Ascending aorta (tissue), 2 donors: ENCODE measurements around the gene ATP10D. TPM values are rescaled to one million over a fixed set of nuclear protein-coding genes. Genes with fewer than 3 reads are reported as not detected.

Experiments
- DNase-seq, 2 donors: peaks; one replicate each; pipeline ENCODE4 v3.0.0-alpha.2; 2019; ENCODE audit warnings: low spot score in 2 of 2
- H3K27ac ChIP-seq, 2 donors: fragments of 200-600 bp; sonication (generic); one replicate each; pipeline ENCODE4 v1.5.1; 2016 to 2017; ENCODE audit warnings: mild to moderate bottlenecking in 1 of 2
- H3K27me3 ChIP-seq: fragments of 200-600 bp; sonication (generic); one replicate; pipeline ENCODE4 v1.5.1; 2017
- H3K36me3 ChIP-seq, 2 donors: fragments of 200-600 bp; sonication (generic); one replicate each; pipeline ENCODE4 v1.5.1; 2016
- H3K4me1 ChIP-seq, 2 donors: fragments of 200-600 bp; sonication (generic); one replicate each; pipeline ENCODE4 v1.5.1; 2016 to 2017; ENCODE audit warnings: mild to moderate bottlenecking in 1 of 2
- H3K4me3 ChIP-seq, 2 donors: fragments of 200-600 bp; sonication (generic); one replicate each; pipeline ENCODE4 v1.5.1; 2016 to 2017; ENCODE audit warnings: mild to moderate bottlenecking in 1 of 2
- H3K9me3 ChIP-seq, 2 donors: fragments of 200-600 bp; sonication (generic); one replicate each; pipeline ENCODE4 v1.5.1; 2016
- intact Hi-C: fragments of 100-400 bp; cut with DNase I; formaldehyde crosslinking; loops from one replicate; pipeline ENCODE4 v1.15.1; 2023
- total RNA-seq: library from RNA; depleted of rRNA; stranded (reverse); fragments of >200 nt; gene quantifications from one replicate; pipeline ENCODE4 v1.1.0, GENCODE V29; 2016
- TF ChIP-seq, protein P1 (sequence below), 3 experiments: fragments of 200-600 bp in 2 of 3; fragments of 450-650 bp in 1 of 3; sonication (generic) in 2 of 3; IDR thresholded peaks; one replicate each; pipeline ENCODE4 v1.5.1; 2016 to 2019; ENCODE audit warnings: antibody characterized with exemption in 3 of 3, mild to moderate bottlenecking in 1 of 3, moderate library complexity in 1 of 3

ATP10D gene
- total RNA-seq, 1 donor from 2014 or later = 22.1 TPM

DNA sequence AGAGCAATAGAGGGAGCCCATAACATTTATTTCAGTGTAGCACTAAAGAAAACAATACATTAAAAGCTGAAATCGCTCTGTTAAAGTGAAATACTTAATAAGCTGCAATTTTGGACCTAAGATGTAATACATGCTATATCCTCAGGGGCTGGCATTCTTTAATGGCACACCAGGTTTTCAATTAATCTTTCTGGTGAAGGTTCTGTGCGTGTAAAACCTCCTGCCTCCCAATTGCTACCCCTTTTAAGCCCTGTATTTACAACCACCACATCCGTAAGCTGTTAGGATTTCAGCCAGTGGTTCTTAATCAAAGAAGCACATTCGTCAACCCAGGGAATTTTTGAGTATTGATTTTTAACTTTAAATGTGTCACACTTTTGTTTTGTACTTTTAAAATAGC is 14.0 kb upstream of the ATP10D start:
- Histone ChIP-seq H3K36me3 (no peaks in the 10 kb centered on the region), H3K27ac (no peak overlapping the region), H3K4me1 (no peaks in the 10 kb centered on the region), H3K4me3 (no peak overlapping the region), H3K27me3 (no peaks in the 10 kb centered on the region), H3K9me3 (no peaks in the 10 kb centered on the region)
- TF ChIP-seq, protein P1, sequence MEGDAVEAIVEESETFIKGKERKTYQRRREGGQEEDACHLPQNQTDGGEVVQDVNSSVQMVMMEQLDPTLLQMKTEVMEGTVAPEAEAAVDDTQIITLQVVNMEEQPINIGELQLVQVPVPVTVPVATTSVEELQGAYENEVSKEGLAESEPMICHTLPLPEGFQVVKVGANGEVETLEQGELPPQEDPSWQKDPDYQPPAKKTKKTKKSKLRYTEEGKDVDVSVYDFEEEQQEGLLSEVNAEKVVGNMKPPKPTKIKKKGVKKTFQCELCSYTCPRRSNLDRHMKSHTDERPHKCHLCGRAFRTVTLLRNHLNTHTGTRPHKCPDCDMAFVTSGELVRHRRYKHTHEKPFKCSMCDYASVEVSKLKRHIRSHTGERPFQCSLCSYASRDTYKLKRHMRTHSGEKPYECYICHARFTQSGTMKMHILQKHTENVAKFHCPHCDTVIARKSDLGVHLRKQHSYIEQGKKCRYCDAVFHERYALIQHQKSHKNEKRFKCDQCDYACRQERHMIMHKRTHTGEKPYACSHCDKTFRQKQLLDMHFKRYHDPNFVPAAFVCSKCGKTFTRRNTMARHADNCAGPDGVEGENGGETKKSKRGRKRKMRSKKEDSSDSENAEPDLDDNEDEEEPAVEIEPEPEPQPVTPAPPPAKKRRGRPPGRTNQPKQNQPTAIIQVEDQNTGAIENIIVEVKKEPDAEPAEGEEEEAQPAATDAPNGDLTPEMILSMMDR (IDR thresholded peaks at IDR 0.05) = no peak
- no peak for DNase-seq
- intact Hi-C loops = no loop called here

- no peaks in the 10 kb centered on the region for H3K4me1 ChIP-seq
- H3K36me3 ChIP-seq = no peaks in the 10 kb centered on the region
- H3K9me3 ChIP-seq = no peaks in the 10 kb centered on the region
- intact Hi-C loops = no loop called here
- no peak overlapping the region for H3K27ac ChIP-seq
- H3K27me3 ChIP-seq = no peaks in the 10 kb centered on the region
- TF ChIP-seq, protein P1 (IDR thresholded peaks at IDR 0.05) = no peak
- no peak for DNase-seq
- no peak overlapping the region for H3K4me3 ChIP-seq
These were observed 13.5 kb upstream of the ATP10D start for GRCh38 chr4:47471591-47471990.

- H3K27ac ChIP-seq = no peak overlapping the region
- no peaks in the 10 kb centered on the region for H3K27me3 ChIP-seq
- no peaks in the 10 kb centered on the region for H3K4me1 ChIP-seq
- no peak for DNase-seq
- TF ChIP-seq, protein P1 (IDR thresholded peaks at IDR 0.05) = no peak
- intact Hi-C loops = no loop called here
- H3K9me3 ChIP-seq = no peaks in the 10 kb centered on the region
- H3K4me3 ChIP-seq = no peak overlapping the region
- no peaks in the 10 kb centered on the region for H3K36me3 ChIP-seq
These were observed 11.8 kb upstream of the ATP10D start for GRCh38 chr4:47473141-47473750.

DNA sequence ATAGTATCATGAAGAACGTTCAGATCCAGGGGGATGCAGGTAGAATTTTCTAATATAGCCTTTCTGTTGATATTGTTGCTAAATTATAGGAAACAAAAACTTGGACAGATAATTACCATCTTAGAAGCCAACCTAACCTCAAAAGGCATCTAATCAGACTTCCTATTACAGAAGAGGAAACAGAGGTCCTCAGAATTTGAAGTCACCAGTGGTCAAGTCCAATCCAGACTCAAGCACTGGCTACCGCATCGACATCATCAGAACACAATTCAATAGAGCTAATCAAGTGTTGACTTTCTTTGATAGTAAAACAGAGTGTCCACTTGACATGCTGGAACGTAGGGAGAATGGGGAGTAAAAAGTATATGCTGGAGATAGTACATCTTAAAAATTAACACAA is 10.3 kb upstream of the ATP10D start:
- no peaks in the 10 kb centered on the region for H3K4me1 ChIP-seq
- no peaks in the 10 kb centered on the region for H3K36me3 ChIP-seq
- H3K27ac ChIP-seq = no peak overlapping the region
- no peaks in the 10 kb centered on the region for H3K9me3 ChIP-seq
- TF ChIP-seq, protein P1 (IDR thresholded peaks at IDR 0.05) = no peak
- no peaks in the 10 kb centered on the region for H3K27me3 ChIP-seq
- no peak for DNase-seq
- intact Hi-C loops = no loop called here
- H3K4me3 ChIP-seq = no peak overlapping the region

GRCh38 chr4:47475411-47475810 is 9.7 kb upstream of the ATP10D start:
- no peaks in the 10 kb centered on the region for H3K27me3 ChIP-seq
- intact Hi-C loops = no loop called here
- H3K27ac ChIP-seq = no peak overlapping the region
- no peaks in the 10 kb centered on the region for H3K36me3 ChIP-seq
- no peaks in the 10 kb centered on the region for H3K4me1 ChIP-seq
- no peak for DNase-seq
- TF ChIP-seq, protein P1 (IDR thresholded peaks at IDR 0.05) = no peak
- no peaks in the 10 kb centered on the region for H3K9me3 ChIP-seq
- H3K4me3 ChIP-seq = no peak overlapping the region

- H3K4me1 ChIP-seq = no peaks in the 10 kb centered on the region
- H3K4me3 ChIP-seq = no peak overlapping the region
- DNase-seq = no peak
- no peaks in the 10 kb centered on the region for H3K36me3 ChIP-seq
- H3K27ac ChIP-seq = no peak overlapping the region
- H3K27me3 ChIP-seq = no peaks in the 10 kb centered on the region
- intact Hi-C loops = no loop called here
- TF ChIP-seq, protein P1 (IDR thresholded peaks at IDR 0.05) = no peak
- H3K9me3 ChIP-seq = no peaks in the 10 kb centered on the region
These were observed 6.3 kb upstream of the ATP10D start for GRCh38 chr4:47478804-47479203.
